ENCODE results near the gene TNRC6C.

- TF ChIP-seq CTCF (IDR thresholded peaks at IDR 0.05) = no peak
- TF ChIP-seq POLR2AphosphoS5 (IDR thresholded peaks at IDR 0.05) = no peak
These were observed 146.6 kb downstream of the TNRC6C start for GRCh38 chr17:78105101-78105500.

All from breast epithelium (tissue), 3 donors.